Effector CD4-positive, alpha-beta T cell (primary cell): ENCODE data around the gene NFE2L3.
"Not testable (repeated sequence)": the region's sequence is repeated elsewhere in the genome, so short reads cannot be mapped to it uniquely, and the experiment has no call there.

Experiments
- DNase-seq: peaks from one replicate; pipeline ENCODE4 v3.0.0-alpha.2; 2020

Gene NFE2L3

DNA sequence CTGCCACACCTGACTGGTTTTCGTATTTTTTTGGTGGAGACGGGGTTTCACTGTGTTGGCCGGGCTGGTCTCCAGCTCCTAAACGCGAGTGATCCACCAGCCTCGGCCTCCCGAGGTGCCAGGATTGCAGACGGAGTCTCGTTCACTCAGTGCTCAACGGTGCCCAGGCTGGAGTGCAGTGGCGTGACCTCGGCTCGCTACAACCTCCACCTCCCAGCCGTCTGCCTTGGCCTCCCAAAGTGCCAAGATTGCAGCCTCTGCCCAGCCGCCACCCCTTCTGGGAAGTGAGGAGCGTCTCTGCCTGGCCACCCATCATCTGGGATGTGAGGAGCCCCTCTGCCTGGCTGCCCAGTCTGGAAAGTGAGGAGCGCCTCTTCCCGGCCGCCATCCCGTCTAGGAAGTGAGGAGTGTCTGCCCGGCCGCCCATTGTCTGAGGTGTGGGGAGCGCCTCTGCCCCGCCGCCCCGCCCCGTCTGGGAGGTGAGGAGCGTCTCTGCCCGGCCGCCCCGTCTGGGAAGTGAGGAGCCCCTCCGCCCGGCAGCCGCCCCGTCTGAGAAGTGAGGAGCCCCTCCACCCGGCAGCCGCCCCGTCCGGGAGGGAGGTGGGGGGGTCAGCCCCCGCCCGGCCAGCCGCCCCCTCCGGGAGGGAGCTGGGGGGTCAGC, 4.2 kb upstream of the NFE2L3 start:
- not testable (repeated sequence) for DNase-seq

DNA sequence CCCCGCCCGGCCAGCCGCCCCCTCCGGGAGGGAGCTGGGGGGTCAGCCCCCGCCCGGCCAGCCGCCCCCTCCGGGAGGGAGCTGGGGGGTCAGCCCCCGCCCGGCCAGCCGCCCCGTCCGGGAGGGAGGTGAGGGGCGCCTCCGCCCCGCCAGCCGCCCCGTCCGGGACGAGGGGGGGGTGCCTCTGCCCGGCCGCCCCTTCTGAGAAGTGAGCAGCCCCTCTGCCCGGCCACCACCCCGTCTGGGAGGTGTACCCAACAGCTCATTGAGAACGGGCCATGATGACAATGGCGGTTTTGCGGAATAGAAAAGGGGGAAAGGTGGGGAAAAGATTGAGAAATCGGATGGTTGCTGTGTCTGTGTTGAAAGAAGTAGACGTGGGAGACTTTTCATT, 3.7 kb upstream of the NFE2L3 start:
- DNase-seq: not testable (repeated sequence)

DNA sequence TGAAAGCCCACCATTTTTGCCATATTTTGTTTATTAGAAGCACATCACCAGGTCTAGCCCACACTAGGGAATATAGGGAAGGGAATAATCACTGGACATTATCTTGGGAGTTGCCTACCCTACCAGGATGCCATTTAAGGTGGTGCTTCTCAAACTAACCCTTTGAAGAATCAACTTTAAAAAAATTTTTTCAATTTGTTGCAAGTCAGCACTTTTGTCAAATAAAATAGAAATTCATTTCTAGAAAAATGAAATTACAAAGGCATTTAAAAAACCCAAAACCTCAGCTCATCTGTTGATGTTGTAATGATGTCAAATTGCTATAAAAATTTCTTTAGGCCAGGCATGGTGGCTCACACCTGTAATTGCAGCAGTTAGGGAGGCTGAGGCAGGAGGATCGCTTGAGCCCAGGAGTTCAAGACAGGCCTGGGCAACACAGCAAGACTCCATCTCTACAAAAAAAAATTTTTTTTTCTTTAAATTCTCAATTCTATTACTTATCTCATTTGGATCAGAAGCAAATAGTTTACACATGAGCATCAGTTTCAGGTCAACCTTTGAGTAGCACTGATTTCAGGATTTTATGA, 2.5 kb upstream of the NFE2L3 start:
- no peak for DNase-seq

DNA sequence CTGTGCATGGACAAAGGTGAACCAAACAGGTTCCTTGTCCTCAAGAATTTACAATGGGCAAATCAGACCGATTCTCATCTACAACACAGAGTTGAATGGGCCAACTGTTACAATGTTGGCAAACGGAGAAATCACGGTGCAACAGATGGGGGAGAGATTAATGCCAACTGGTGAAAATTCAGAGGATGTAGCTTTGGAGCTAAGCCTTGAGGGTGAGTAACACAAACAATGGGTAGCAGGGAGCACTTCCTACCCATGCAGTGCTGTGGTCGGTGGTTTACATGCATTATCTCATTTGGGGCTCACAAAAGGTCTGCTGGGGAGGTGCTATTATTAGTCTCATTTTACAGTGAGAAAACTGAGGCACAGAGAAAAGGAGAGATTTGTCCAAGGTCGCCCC, 902 bp upstream of the NFE2L3 start:
- DNase-seq: no peak

DNA sequence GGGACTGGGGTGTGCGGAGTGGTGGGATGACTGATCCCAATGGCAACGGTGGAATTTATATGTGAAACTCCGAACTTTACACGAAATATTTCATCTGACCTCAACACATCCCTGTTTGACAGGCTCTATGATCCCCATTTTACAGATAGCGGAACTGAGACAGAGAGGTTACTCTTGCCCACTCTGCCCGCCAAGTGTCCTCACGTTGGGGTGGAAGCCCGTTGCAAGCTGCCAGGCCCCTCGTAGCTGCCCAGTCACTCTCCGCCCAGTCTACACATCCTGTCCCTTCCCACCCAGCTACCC, 397 bp upstream of the NFE2L3 start:
- no peak for DNase-seq

DNA sequence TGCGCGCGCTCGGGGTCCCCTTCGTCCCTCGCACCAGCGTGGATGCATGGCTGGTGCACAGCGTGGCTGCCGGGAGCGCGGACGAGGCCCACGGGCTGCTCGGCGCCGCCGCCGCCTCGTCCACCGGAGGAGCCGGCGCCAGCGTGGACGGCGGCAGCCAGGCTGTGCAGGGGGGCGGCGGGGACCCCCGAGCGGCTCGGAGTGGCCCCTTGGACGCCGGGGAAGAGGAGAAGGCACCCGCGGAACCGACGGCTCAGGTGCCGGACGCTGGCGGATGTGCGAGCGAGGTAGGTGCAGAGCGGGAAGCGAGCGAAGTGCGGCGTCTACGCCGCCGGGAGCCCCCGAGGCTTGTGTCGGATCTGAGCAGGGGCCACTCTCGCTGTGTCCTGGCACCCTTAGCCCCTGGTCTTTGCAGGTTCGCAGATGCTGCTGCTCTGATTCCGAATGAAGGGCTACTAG, 813 bp downstream of the NFE2L3 start:
- not testable (repeated sequence) for DNase-seq

DNA sequence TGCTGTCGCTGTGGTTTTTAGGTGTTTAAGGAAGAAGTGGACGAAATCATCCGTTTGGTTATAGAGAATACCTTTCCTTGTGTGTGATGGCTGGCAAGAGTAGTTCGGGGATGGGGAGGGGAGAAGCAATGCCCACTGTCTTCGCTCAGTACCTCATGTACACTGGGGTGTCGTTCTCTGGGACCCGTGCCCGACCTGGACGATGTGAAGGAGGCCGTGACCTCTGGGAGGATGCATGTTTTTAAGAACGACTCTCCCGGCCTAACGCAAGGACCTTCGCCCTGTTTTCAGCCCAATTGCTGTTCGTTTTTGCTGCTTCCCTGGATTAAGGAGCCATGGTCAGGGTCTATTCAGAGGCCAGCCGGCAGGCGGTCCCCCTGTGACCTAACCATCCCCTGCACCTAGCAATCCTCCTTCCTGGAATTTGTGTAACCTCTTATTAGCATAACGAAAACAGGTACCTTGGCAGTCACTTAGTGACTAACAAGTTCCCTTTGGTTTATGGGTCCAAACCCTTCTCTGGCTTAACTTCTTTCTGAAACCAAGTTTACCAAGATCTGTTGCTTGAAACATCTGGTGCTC, 1.3 kb downstream of the NFE2L3 start:
- DNase-seq: no peak

DNA sequence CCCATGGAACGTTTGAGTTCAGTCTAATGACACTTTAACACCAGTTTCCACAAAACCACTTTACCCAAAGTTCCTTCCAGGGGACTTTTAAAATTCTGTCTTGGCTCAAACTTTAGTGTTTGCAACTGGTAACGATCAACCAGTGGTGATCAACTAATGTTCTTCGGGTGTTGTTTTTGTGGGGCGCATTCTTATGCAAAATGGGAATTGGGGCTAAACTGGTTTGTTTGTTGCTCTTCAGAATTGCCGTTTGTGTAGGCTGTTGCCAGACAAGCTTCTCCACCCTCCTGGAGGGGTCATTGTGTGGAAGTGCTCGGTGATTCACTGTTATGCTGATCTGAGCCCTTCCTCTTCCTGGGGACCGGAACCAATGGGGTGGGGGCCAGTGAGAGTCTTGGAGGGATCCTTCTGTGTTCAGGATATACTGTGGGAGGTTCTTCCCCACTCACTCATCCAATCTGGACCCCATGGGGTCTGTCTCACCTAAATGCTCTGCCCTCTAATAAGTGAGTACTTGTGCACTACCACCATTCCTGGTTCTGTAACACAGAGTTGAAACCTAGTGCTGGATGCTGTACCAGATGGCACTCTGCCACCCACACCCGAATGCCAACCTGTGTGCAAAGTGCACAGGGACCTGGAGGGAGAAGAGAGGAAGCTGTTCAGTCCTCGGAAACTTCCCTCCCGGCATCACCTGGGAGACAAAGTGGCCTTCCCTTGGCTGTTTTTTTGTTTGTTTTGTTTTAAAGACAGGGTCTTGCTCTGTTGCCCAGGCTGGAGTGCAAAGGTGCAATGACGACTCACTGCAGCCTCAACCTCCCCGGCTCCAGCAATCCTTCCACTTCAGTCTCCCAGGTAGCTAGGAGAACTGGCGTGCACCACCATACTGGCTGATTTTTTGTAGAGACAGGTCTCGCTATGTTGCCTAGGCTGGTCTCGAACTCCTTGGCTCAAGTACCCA, 2.1 kb downstream of the NFE2L3 start:
- peak; percentile 8 for DNase-seq

DNA sequence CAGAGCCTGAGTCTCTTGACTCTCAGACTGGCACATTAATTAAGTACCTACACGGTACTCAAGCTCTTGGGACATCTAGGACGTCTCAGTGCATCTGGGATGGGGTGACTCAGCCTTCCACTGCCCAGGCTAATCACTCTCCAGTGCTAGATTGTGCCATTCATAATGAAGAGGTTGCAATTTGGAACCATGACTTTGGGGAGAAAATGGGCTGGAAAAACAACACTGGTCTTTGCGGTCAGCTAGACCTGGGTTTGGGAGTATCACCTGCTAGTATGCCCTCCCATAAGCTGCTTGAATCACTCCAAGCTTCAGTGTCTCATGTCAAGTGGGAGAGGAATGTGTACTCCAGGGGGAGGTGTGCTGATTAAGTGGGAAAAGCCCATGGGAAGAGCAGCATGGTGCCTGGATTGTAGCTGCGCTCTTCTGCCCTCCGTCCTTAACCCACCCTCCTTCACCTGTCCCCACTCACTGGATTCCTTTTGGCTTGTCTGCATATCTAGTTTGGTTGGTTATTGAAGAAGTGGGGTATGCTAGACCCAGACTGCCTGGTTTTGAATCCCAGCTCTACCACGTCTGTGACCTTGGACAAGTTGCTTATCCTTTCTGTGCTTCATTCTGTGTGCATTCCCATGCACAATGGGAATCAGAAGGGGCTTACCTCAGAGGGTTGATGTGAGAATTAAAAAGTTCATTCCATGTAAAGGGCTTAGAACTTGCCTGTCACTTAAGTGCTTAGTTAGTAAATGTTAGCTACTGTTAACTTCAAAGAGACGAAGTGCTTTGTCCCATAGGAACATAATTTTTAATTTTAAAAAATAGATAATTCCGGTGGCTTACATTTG, 3.8 kb downstream of the NFE2L3 start:
- DNase-seq: no peak

DNA sequence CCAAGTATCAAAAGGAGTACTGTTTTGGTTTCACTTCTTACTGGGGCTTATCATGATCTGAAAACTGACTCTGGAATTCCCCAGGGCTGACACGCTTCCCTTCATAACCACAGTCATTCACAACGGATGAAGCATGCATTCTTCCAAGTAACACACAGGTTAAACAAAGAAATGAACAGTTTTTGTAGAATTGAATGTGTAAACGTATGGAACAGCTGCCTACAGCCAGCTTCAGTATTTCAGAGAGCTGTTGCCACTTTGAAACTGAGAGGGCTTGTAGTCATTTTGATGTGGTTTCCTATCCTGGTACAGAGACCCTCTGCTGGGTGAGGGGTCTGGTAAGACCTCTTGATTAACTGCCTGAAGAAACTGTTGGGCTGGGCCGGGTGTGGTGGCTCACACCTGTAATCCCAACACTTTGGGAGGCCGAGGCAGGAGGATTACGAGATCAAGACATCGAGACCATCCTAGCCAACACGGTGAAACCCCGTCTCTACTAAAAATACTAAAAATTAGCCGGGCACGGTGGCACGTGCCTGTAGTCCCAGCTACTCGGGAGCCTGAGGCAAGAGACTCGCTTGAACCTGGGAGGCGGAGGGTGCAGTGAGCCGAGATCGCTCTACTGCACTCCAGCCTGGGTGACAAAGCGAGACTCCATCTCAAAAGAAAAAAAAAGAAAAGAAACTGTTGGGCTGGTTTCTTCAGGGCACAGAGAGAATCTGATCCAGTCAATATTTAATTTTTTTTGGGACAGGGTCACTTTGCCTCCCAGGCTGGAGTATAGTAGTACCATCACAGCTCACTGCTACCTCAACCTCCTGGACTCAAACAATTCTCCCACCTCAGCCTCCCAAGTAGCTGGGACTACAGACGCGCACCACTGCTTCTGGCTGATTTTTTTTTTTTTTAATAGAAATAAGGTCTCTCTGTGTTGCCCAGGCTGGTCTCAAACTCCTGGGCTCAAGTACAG, 4.7 kb downstream of the NFE2L3 start:
- DNase-seq: peak; percentile 48

DNA sequence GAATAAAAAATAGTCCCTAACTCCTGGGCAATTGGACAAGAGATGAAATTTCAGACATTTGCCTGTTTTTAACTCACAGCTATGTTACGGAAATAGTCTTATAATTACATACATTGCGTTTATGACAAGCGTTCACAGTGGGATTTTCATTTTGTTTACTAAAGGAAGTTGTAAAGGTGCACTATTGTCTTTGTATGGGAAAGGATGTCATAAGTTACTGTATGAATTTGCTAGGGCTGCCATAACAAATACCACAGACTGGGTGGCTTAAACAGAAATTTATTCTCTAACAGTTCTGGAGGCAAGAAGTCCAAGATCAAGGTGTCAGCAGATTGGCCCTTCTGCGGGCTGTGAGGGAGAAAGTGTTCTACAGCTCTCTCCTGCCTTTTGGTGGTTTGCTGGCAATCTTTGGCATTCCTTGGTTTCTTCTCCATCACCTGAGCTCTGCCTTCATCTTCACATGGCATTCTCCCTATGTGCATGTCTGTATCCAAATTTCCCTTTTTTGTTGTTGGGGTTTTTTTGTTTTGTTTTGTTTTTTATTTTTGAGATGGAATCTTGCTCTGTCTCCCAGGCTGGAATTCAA, 5.6 kb downstream of the NFE2L3 start:
- DNase-seq: no peak

DNA sequence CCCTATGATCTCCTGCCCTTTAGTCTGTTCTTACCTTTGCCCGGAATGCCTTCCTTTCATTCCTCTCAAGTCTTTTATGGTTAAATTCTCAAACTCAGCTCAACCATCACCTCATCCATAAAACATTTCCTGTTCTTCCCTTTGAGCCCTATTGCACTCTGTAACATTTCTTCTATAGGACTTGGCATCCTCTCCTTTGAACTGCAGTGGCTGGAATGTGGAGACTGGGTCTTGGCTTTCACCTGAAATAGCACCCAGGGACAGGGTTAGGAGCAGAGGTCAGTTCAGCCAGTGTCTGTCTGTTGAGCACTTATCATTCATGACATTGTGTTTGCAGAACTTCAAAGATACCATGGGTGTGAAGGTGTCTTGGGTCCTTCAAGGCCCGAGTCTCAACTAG, 7.2 kb downstream of the NFE2L3 start:
- DNase-seq: no peak

DNA sequence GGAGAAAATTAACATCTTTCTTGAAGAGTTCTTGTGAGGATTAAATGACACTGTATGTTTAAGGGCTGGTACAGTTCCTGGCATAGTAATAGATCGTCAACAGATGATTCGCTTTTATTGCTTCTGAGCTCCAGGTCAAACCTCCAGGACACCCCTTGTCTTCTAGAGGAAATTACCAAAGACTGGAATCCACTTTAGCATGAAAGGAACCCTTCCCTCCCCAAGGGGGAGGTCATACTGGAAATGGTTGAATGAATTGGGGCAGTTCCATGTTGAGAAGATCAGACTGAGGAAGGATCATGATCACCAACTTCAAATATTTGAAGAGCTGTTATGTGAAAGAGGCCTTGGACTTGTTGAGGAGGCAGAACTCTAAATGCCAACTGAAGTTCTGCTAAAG, 8.9 kb downstream of the NFE2L3 start:
- DNase-seq: no peak

DNA sequence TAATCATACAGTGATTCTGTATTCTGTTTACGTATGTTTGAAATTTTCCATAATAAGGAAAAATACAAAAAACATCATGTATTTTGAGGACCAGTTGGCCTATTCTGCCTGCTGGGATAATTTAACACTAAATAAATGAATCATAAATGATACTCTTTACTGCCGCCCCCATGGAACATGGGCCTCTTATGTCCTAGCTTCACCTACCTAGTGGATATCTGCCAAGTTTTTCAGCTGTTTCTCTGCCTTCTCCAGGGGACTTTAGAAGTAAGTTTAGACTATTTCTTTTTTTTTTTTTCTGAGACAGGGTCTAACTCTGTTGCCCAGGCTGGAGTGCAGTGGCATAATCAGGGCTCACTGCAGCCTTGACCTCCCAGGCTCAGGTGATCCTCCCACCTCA, 10.4 kb downstream of the NFE2L3 start:
- DNase-seq: no peak

DNA sequence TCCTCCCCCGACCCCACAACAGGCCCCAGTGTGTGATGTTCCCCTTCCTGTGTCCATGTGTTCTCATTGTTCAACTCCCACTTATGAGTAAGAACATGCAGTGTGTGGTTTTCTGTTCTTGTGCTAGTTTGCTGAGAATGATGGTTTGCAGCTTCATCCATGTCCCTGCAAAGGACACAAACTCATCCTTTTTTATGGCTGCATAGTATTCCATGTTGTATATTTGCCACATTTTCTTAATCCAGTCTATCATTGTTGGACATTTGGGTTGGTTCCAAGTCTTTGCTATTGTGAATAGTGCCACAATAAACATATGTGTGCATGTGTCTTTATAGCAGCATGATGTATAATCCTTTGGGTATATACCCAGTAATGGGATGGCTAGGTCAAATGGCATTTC, 11.8 kb downstream of the NFE2L3 start:
- not testable (repeated sequence) for DNase-seq

DNA sequence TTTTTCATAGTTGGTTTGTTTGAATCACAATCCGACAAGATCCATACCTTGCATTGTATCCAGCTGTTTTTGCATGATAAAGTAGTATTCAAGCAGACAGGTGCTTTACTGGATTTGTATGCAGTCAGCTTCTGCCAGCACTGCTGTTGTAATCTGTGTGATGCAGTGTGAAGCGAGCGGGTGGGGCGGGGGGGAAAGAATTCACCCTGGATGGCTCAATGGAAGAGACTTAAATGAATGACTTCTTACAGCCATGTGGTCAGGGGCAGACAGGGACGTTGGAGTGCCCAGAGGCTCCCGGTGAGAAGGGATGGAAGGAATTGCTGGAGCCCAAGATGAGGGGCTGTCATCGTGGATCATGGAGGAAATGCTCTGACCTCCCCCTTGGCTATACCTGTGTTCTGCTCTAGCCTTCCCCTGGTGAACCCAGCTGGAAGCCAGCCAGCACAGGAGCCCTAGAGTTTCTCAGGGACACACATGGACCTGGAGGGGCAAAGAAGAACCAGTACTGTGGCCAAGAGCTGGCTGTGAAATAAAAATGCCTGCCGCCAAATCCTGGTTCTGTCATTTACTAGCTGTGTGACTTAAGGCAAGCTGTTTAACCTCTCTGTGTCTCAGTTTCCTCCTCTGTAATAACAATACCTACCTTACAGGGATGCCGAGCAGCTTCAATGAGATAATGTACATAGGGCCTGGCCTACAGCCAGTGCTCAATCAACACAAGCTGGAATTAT, 14.1 kb downstream of the NFE2L3 start:
- DNase-seq: no peak

DNA sequence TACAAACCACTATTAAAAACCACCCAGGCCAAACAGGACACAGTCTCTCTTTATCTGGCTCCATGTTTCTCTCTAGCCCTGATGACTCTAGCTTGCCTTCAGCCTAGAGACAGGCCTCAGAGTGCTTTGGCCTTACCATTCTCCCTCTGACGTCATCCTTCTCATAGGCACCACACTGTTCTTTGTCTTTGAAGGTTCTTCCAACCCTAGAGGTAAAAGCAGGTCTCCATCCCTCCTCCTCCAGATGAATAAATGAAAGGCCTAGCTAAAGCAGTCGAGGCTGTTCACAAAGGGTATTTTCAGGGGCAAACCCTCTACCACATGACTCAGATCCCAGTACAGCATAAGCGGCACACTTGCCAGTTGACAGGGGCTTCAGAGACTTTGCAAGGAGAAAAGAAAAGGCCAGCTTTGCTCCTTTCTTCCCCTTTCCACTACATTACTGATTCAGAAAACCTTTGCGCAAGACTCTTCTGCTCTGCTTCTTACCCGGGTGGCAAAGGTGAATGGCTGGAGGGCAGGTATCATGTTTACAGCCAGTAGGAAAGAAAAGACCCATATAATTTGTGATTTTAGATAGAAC, 14.8 kb downstream of the NFE2L3 start:
- no peak for DNase-seq

DNA sequence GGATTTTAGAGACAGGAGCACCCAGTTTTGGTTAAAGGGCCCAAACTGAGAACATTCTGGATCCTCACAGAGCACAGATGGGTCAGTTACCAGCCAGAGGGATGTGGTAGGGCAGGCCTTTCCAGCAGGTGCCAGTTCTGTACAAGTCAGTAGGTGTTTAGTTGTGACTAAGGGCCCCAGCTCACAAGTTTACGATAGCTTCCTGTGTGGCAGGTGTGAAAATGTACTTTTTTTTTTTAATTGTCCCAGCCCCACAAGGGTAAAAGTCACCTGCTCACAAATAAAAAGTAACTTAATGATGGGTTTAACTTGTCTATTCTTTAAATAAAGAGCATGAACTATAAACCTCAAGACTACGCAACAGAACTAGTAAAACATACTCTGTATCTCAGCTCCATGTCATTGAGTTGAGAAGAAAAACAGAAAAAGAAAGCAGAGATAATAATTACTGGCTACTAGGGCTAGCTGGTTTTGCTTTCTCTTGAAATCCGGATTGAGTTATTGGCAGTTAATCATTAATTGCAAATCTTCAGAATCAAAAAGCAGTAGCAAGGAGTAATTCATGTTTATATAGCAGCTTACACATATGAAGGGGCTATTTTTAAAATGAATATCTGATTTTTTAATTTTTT, 15.4 kb downstream of the NFE2L3 start:
- no peak for DNase-seq

DNA sequence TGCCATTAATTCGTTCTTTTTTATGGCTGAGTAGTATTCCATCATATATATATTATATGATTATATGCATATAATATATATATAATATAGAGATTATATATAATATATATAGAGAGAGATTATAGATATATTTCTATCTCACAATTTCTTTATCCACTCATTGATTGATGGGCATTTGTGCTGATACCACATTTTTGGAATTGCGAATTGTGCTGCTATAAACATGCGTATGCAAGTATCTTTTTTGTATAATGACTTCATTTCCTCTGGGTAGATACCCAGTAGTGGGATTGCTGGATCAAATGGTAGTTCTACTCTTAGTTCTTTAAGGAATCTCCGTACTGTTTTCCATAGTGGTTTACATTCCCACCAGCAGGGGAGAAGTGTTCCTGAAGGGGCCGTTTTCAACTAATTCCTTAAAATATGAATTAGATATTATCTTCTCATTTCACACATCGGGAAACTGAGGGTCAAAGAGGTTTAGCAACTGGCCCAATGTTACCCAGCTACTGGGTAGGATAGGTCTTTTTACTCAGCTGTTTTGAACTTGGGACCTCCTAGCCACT, 16.5 kb downstream of the NFE2L3 start:
- DNase-seq: no peak
